Measurements from ENCODE around the gene ZNF226.
"Not testable (repeated sequence)": the region's sequence is repeated elsewhere in the genome, so short reads cannot be mapped to it uniquely, and the experiment has no call there.

Gene ZNF226

DNA sequence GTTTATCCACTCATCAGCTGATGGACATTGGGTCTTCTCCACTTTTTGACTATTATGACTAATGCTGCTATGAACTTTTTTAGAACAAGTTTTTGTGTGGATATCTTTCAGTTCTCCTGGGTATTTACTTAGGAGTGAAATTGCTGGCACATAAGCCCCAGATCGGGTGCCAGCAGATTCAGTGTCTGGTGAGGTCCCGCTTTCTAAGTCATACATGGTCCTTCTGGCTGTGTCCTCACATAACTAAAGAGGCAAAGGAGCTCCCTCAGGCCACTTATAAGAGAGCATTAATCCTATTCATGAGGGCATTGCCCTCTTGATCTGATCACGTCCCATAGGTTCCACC lies 600 bp upstream of the ZNF226 start:
- Histone ChIP-seq H3K27ac (ENCODE audit: low read depth, low read length) (no peak overlapping the region), H3K4me3 (ENCODE audit: low read depth in 1 of 2, low read length in 2 of 2) (peak overlapping the region; percentile 97 to 99), H3K9me3 (ENCODE audit: control insufficient read depth in 1 of 2, low read length in 2 of 2) (peaks cover 26 to 39% of the 10 kb centered on the region in 2 donors), H3K4me1 (ENCODE audit: control insufficient read depth in 1 of 2, insufficient read depth in 2 of 2, low read length in 2 of 2) (peaks cover 6 to 8% of the 10 kb centered on the region in 2 donors), H3K36me3 (ENCODE audit: control insufficient read depth in 1 of 2, insufficient read depth in 2 of 2, low read length in 2 of 2) (peaks cover 20 to 25% of the 10 kb centered on the region in 2 donors), H3K9ac (ENCODE audit: low read depth in 1 of 2, low read length in 2 of 2) (peak overlapping the region; percentile 79 to 81), H3K27me3 (ENCODE audit: control insufficient read depth in 1 of 2, insufficient read depth in 2 of 2, low read length in 2 of 2) (no peaks in the 10 kb centered on the region)

GRCh38 chr19:44170660-44171059 lies 5.8 kb downstream of the ZNF226 start:
- not testable (repeated sequence) for H3K27me3 ChIP-seq (ENCODE audit: control insufficient read depth in 1 of 2, insufficient read depth in 2 of 2, low read length in 2 of 2); H3K9ac ChIP-seq (ENCODE audit: low read depth in 1 of 2, low read length in 2 of 2); H3K4me3 ChIP-seq (ENCODE audit: low read depth in 1 of 2, low read length in 2 of 2); H3K4me1 ChIP-seq (ENCODE audit: control insufficient read depth in 1 of 2, insufficient read depth in 2 of 2, low read length in 2 of 2); H3K27ac ChIP-seq (ENCODE audit: low read depth, low read length)
- peaks cover 55 to 64% of the 10 kb centered on the region in 2 donors for H3K9me3 ChIP-seq (ENCODE audit: control insufficient read depth in 1 of 2, low read length in 2 of 2)
- peaks cover 76 to 86% of the 10 kb centered on the region in 2 donors for H3K36me3 ChIP-seq (ENCODE audit: control insufficient read depth in 1 of 2, insufficient read depth in 2 of 2, low read length in 2 of 2)

DNA sequence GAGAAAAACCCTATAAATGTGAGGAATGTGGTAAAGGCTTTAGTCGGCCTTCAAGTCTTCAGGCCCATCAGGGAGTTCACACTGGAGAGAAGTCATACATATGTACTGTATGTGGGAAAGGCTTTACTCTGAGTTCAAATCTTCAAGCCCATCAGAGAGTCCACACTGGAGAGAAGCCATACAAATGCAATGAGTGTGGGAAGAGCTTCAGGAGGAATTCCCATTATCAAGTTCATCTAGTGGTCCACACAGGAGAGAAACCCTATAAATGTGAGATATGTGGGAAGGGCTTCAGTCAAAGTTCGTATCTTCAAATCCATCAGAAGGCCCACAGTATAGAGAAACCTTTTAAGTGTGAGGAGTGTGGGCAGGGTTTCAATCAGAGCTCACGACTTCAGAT lies 11.7 kb downstream of the ZNF226 start:
- no peak overlapping the region for H3K27ac ChIP-seq (ENCODE audit: low read depth, low read length)

DNA sequence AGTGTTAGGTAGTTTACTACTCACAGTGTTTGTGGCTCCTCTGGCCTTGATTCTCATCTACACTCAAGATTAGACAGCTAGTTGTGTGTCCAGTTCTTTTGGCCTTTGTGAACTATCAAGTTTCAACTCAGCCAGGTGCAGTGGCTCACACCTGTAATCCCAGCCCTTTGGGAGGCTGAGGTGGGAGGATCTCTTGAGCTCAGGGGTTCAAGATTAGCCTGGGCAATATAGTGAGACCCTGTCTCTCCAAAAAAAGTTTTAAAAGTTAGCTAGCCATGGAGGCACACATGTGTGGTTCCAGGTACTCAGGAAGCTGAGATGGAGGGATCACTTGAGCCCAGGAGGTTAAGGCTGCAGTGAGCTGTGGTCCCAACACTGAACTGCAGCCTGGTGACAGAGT lies 16.1 kb downstream of the ZNF226 start:
- H3K27me3 ChIP-seq (ENCODE audit: control insufficient read depth in 1 of 2, insufficient read depth in 2 of 2, low read length in 2 of 2): no peaks in the 10 kb centered on the region
- no peak overlapping the region for H3K27ac ChIP-seq (ENCODE audit: low read depth, low read length)
- H3K36me3 ChIP-seq (ENCODE audit: control insufficient read depth in 1 of 2, insufficient read depth in 2 of 2, low read length in 2 of 2): peaks cover 12 to 14% of the 10 kb centered on the region in 2 donors
- H3K4me1 ChIP-seq (ENCODE audit: control insufficient read depth in 1 of 2, insufficient read depth in 2 of 2, low read length in 2 of 2): no peaks in the 10 kb centered on the region
- H3K9ac ChIP-seq (ENCODE audit: low read depth in 1 of 2, low read length in 2 of 2): no peak overlapping the region
- H3K4me3 ChIP-seq (ENCODE audit: low read depth in 1 of 2, low read length in 2 of 2): no peak overlapping the region
- H3K9me3 ChIP-seq (ENCODE audit: control insufficient read depth in 1 of 2, low read length in 2 of 2): peaks cover 64 to 72% of the 10 kb centered on the region in 2 donors

More for the DNA sequence above, 11.7 kb downstream of the ZNF226 start:
- Histone ChIP-seq H3K36me3 (ENCODE audit: control insufficient read depth in 1 of 2, insufficient read depth in 2 of 2, low read length in 2 of 2) (peaks cover 55 to 58% of the 10 kb centered on the region in 2 donors), H3K27me3 (ENCODE audit: control insufficient read depth in 1 of 2, insufficient read depth in 2 of 2, low read length in 2 of 2) (no peaks in the 10 kb centered on the region), H3K4me1 (ENCODE audit: control insufficient read depth in 1 of 2, insufficient read depth in 2 of 2, low read length in 2 of 2) (no peaks in the 10 kb centered on the region), H3K9ac (ENCODE audit: low read depth in 1 of 2, low read length in 2 of 2) (no peak overlapping the region), H3K9me3 (ENCODE audit: control insufficient read depth in 1 of 2, low read length in 2 of 2) (peaks cover 86 to 92% of the 10 kb centered on the region in 2 donors), H3K4me3 (ENCODE audit: low read depth in 1 of 2, low read length in 2 of 2) (peak overlapping the region in 1 of 2 donors; percentile 10)

DNA sequence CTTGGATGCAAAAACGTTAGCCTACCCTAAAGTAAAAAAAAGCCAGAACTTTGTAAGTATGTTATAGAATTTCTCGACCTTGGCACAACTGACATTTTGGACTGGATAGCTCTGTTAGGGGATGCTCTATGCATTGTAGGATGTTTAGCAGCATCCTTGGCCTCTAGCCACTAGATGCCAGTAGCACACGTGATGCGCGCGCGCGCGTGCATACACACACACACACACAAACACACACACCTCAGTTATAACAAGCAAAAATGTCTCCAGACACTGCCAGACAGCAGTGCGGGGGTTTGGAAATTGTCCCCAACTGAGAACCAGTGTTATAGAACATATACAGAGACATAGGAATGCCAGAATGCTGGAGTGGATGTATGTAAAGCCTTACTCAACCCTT lies 17.2 kb downstream of the ZNF226 start:
- peaks cover 55 to 60% of the 10 kb centered on the region in 2 donors for H3K9me3 ChIP-seq (ENCODE audit: control insufficient read depth in 1 of 2, low read length in 2 of 2)
- peaks cover 0 to 3% of the 10 kb centered on the region in 2 donors for H3K36me3 ChIP-seq (ENCODE audit: control insufficient read depth in 1 of 2, insufficient read depth in 2 of 2, low read length in 2 of 2)
- no peaks in the 10 kb centered on the region for H3K27me3 ChIP-seq (ENCODE audit: control insufficient read depth in 1 of 2, insufficient read depth in 2 of 2, low read length in 2 of 2)
- no peaks in the 10 kb centered on the region for H3K4me1 ChIP-seq (ENCODE audit: control insufficient read depth in 1 of 2, insufficient read depth in 2 of 2, low read length in 2 of 2)
- H3K4me3 ChIP-seq (ENCODE audit: low read depth in 1 of 2, low read length in 2 of 2): peak overlapping the region in 1 of 2 donors; percentile 16
- no peak overlapping the region for H3K27ac ChIP-seq (ENCODE audit: low read depth, low read length)
- no peak overlapping the region for H3K9ac ChIP-seq (ENCODE audit: low read depth in 1 of 2, low read length in 2 of 2)

- Histone ChIP-seq H3K27ac (ENCODE audit: low read depth, low read length) (no peak overlapping the region), H3K9ac (ENCODE audit: low read depth in 1 of 2, low read length in 2 of 2) (no peak overlapping the region), H3K27me3 (ENCODE audit: control insufficient read depth in 1 of 2, insufficient read depth in 2 of 2, low read length in 2 of 2) (no peaks in the 10 kb centered on the region), H3K4me1 (ENCODE audit: control insufficient read depth in 1 of 2, insufficient read depth in 2 of 2, low read length in 2 of 2) (no peaks in the 10 kb centered on the region), H3K4me3 (ENCODE audit: low read depth in 1 of 2, low read length in 2 of 2) (no peak overlapping the region), H3K9me3 (ENCODE audit: control insufficient read depth in 1 of 2, low read length in 2 of 2) (peaks cover 9% of the 10 kb centered on the region in 2 donors), H3K36me3 (ENCODE audit: control insufficient read depth in 1 of 2, insufficient read depth in 2 of 2, low read length in 2 of 2) (no peaks in the 10 kb centered on the region)
Measured at GRCh38 chr19:44190020-44190419, 25.1 kb downstream of the ZNF226 start.

- Histone ChIP-seq H3K4me3 (ENCODE audit: low read depth in 1 of 2, low read length in 2 of 2) (no peak overlapping the region), H3K27ac (ENCODE audit: low read depth, low read length) (no peak overlapping the region), H3K4me1 (ENCODE audit: control insufficient read depth in 1 of 2, insufficient read depth in 2 of 2, low read length in 2 of 2) (no peaks in the 10 kb centered on the region), H3K27me3 (ENCODE audit: control insufficient read depth in 1 of 2, insufficient read depth in 2 of 2, low read length in 2 of 2) (no peaks in the 10 kb centered on the region), H3K36me3 (ENCODE audit: control insufficient read depth in 1 of 2, insufficient read depth in 2 of 2, low read length in 2 of 2) (no peaks in the 10 kb centered on the region), H3K9me3 (ENCODE audit: control insufficient read depth in 1 of 2, low read length in 2 of 2) (peaks cover 6 to 9% of the 10 kb centered on the region in 2 donors), H3K9ac (ENCODE audit: low read depth in 1 of 2, low read length in 2 of 2) (no peak overlapping the region)
Measured at GRCh38 chr19:44192127-44192526, 27.2 kb downstream of the ZNF226 start.

DNA sequence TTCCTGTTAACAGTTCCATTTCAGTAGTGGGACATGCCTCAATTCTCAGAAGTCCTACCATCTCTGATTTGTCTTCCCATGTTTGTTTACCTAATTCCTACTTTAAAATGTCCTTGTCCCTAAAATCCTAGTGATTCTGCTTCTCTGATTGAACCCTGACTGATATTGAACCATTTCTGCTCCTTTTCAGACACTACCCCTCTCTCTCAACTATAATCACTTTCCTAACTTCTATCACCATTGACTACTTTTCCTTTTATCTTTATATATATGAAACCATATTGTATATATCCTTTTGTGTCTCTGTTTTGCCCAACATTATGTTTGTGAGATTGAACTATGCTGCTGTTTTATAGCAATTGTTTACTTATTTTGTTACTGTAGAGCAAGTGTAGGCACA lies 31.9 kb downstream of the ZNF226 start:
- Histone ChIP-seq H3K4me1 (ENCODE audit: control insufficient read depth in 1 of 2, insufficient read depth in 2 of 2, low read length in 2 of 2) (no peaks in the 10 kb centered on the region), H3K9me3 (ENCODE audit: control insufficient read depth in 1 of 2, low read length in 2 of 2) (peaks cover 7 to 10% of the 10 kb centered on the region in 2 donors), H3K27ac (ENCODE audit: low read depth, low read length) (no peak overlapping the region), H3K27me3 (ENCODE audit: control insufficient read depth in 1 of 2, insufficient read depth in 2 of 2, low read length in 2 of 2) (no peaks in the 10 kb centered on the region), H3K4me3 (ENCODE audit: low read depth in 1 of 2, low read length in 2 of 2) (no peak overlapping the region), H3K36me3 (ENCODE audit: control insufficient read depth in 1 of 2, insufficient read depth in 2 of 2, low read length in 2 of 2) (no peaks in the 10 kb centered on the region), H3K9ac (ENCODE audit: low read depth in 1 of 2, low read length in 2 of 2) (no peak overlapping the region)

DNA sequence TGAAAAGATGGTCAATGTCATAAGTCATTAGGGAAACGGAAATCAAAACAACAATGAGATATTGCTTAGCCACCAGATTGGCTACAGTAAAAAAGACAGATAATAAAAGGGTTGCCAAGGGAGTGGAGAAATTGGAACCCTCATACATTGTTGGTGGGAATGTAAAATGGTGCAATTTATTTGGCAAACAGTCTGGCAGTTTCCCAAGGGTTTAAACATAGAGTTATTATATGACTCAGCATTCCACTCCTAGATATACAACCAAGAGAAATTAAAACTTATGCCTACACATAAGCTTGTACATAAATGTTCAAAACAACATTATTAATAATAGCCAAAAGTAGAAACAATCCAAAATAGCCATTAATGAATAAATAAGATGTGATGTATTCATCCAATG lies 37.6 kb downstream of the ZNF226 start:
- Histone ChIP-seq H3K36me3 (ENCODE audit: control insufficient read depth in 1 of 2, insufficient read depth in 2 of 2, low read length in 2 of 2) (no peaks in the 10 kb centered on the region), H3K9ac (ENCODE audit: low read depth in 1 of 2, low read length in 2 of 2) (no peak overlapping the region), H3K4me3 (ENCODE audit: low read depth in 1 of 2, low read length in 2 of 2) (no peak overlapping the region), H3K27me3 (ENCODE audit: control insufficient read depth in 1 of 2, insufficient read depth in 2 of 2, low read length in 2 of 2) (no peaks in the 10 kb centered on the region), H3K27ac (ENCODE audit: low read depth, low read length) (no peak overlapping the region), H3K9me3 (ENCODE audit: control insufficient read depth in 1 of 2, low read length in 2 of 2) (peaks cover 5 to 14% of the 10 kb centered on the region in 2 donors), H3K4me1 (ENCODE audit: control insufficient read depth in 1 of 2, insufficient read depth in 2 of 2, low read length in 2 of 2) (peaks cover 0 to under 1% of the 10 kb centered on the region in 2 donors)

DNA sequence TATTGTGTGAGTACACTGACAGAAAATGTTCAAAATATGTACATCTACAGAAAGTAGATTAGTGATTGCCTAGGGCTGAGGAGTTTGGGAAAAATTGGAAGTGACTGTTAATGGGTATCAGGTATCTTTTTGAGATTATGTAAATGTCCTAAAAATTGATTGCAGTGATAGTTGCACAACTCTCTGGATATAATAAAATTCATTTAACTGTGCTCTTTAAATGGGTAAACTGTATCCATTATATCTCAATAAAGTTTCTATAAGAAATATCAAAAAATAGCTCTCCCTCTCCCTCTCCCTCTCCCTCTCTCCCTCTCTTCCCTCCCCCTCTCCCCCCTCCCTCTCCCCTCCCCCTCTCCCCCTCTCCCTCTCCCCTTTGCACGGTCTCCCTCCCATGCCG lies 38.1 kb downstream of the ZNF226 start:
- Histone ChIP-seq H3K27ac (ENCODE audit: low read depth, low read length) (no peak overlapping the region), H3K4me3 (ENCODE audit: low read depth in 1 of 2, low read length in 2 of 2) (no peak overlapping the region), H3K27me3 (ENCODE audit: control insufficient read depth in 1 of 2, insufficient read depth in 2 of 2, low read length in 2 of 2) (no peaks in the 10 kb centered on the region), H3K9ac (ENCODE audit: low read depth in 1 of 2, low read length in 2 of 2) (no peak overlapping the region), H3K9me3 (ENCODE audit: control insufficient read depth in 1 of 2, low read length in 2 of 2) (peaks cover 3 to 14% of the 10 kb centered on the region in 2 donors), H3K4me1 (ENCODE audit: control insufficient read depth in 1 of 2, insufficient read depth in 2 of 2, low read length in 2 of 2) (peaks cover 0 to 5% of the 10 kb centered on the region in 2 donors), H3K36me3 (ENCODE audit: control insufficient read depth in 1 of 2, insufficient read depth in 2 of 2, low read length in 2 of 2) (no peaks in the 10 kb centered on the region)

GRCh38 chr19:44203877-44204276 lies 39.0 kb downstream of the ZNF226 start:
- not testable (repeated sequence) for H3K9ac ChIP-seq (ENCODE audit: low read depth in 1 of 2, low read length in 2 of 2); H3K27me3 ChIP-seq (ENCODE audit: control insufficient read depth in 1 of 2, insufficient read depth in 2 of 2, low read length in 2 of 2); H3K9me3 ChIP-seq (ENCODE audit: control insufficient read depth in 1 of 2, low read length in 2 of 2); H3K4me3 ChIP-seq (ENCODE audit: low read depth in 1 of 2, low read length in 2 of 2); H3K4me1 ChIP-seq (ENCODE audit: control insufficient read depth in 1 of 2, insufficient read depth in 2 of 2, low read length in 2 of 2); H3K36me3 ChIP-seq (ENCODE audit: control insufficient read depth in 1 of 2, insufficient read depth in 2 of 2, low read length in 2 of 2); H3K27ac ChIP-seq (ENCODE audit: low read depth, low read length)

Data from duodenal mucosa (tissue), 2 donors.